IMR-90 (cell line): Measurements from ENCODE around the gene PTRH2. TPM values are rescaled to one million over a fixed set of nuclear protein-coding genes. Genes with fewer than 3 reads are reported as not detected.

Experiments
- ATAC-seq: fragments of 200-7000 bp; cut with Tn5 transposase; 2 replicates; pipeline ENCODE4 v1.9.1; 2020; ENCODE audit warnings: low read depth, mild to moderate bottlenecking, moderate library complexity
- BruUV-seq: library from RNA; stranded (reverse); fragments of 400-500 nt; replicated peaks from 2 replicates; lab custom pipeline; 2021; lab: Mats Ljungman, UMichigan
- CTCF ChIA-PET: fragments of 300-600 bp; formaldehyde crosslinking; extraction: SDS; loops from one replicate; lab custom pipeline; 2021; ENCODE audit warnings: antibody characterized with exemption; lab: Yijun Ruan, JAX
- POLR2A ChIA-PET: fragments of 300-600 bp; sonication (Branson Sonifier 250); formaldehyde crosslinking; loops from one replicate; lab custom pipeline; 2022; ENCODE audit warnings: antibody characterized with exemption; ENCODE audit not compliant: unreplicated experiment; lab: Charles Lee
- DNase-seq: peaks from one replicate; pipeline ENCODE4 v3.0.0; 2013
- H2AFZ ChIP-seq: replicated peaks from 2 replicates; pipeline ENCODE3; 2013; ENCODE audit warnings: low read length, mild to moderate bottlenecking; ENCODE audit not compliant: poor library complexity
- H2AK5ac ChIP-seq: 2 replicates; pipeline ENCODE4 v1.6.1; 2013; ENCODE audit warnings: low read depth, low read length, inconsistent platforms
- H2AK9ac ChIP-seq: replicated peaks from 2 replicates; pipeline ENCODE3; 2013; ENCODE audit warnings: mild to moderate bottlenecking, low read depth, low read length, moderate library complexity; ENCODE audit not compliant: poor library complexity
- H2BK120ac ChIP-seq: 2 replicates; pipeline ENCODE4 v1.6.1; 2013; ENCODE audit warnings: low read depth, low read length, inconsistent platforms
- H2BK15ac ChIP-seq: 3 replicates; pipeline ENCODE4 v1.6.1; 2013; ENCODE audit warnings: low read depth, low read length, inconsistent platforms
- H2BK20ac ChIP-seq: 2 replicates; pipeline ENCODE4 v1.6.1; 2013; ENCODE audit warnings: low read depth, mild to moderate bottlenecking, inconsistent platforms, low read length, moderate library complexity
- H2BK5ac ChIP-seq: 2 replicates; pipeline ENCODE4 v1.6.1; 2013; ENCODE audit warnings: mild to moderate bottlenecking, low read depth, low read length, inconsistent platforms; ENCODE audit not compliant: poor library complexity, severe bottlenecking
- H3K14ac ChIP-seq: replicated peaks from 2 replicates; pipeline ENCODE4 v1.6.1; 2013; ENCODE audit warnings: low read depth, low read length, inconsistent platforms
- H3K18ac ChIP-seq: 2 replicates; pipeline ENCODE4 v1.6.1; 2013; ENCODE audit warnings: low read depth, low read length, control low read depth
- H3K23ac ChIP-seq: 2 replicates; pipeline ENCODE4 v1.6.1; 2013; ENCODE audit warnings: low read depth, low read length, inconsistent platforms
- H3K27ac ChIP-seq: 2 replicates; pipeline ENCODE4 v1.5.1; 2013; ENCODE audit warnings: mild to moderate bottlenecking, control low read depth, low read length; ENCODE audit not compliant: insufficient read depth
- H3K27me3 ChIP-seq: 2 replicates; pipeline ENCODE4 v1.6.1; 2013; ENCODE audit warnings: low read length; ENCODE audit not compliant: control insufficient read depth, insufficient read depth
- H3K36me3 ChIP-seq: 2 replicates; pipeline ENCODE4 v1.6.1; 2013; ENCODE audit warnings: low read length, mixed read lengths; ENCODE audit not compliant: control insufficient read depth, insufficient read depth
- H3K4ac ChIP-seq: 2 replicates; pipeline ENCODE4 v1.6.1; 2013; ENCODE audit warnings: low read depth, low read length, inconsistent platforms
- H3K4me1 ChIP-seq: 2 replicates; pipeline ENCODE4 v1.6.1; 2013; ENCODE audit warnings: low read length, mixed read lengths; ENCODE audit not compliant: control insufficient read depth, insufficient read depth
- H3K4me2 ChIP-seq: 2 replicates; pipeline ENCODE4 v1.6.1; 2013; ENCODE audit warnings: low read depth, mild to moderate bottlenecking, control low read depth, low read length, moderate library complexity
- H3K4me3 ChIP-seq: 2 replicates; pipeline ENCODE4 v1.5.1; 2013; ENCODE audit warnings: low read depth, mild to moderate bottlenecking, control low read depth, low read length, moderate library complexity; ENCODE audit not compliant: insufficient read depth
- H3K56ac ChIP-seq: 2 replicates; pipeline ENCODE4 v1.6.1; 2013; ENCODE audit warnings: low read length, inconsistent platforms; ENCODE audit not compliant: insufficient read depth; ENCODE audit errors: extremely low read depth
- H3K79me1 ChIP-seq, 2 experiments: 2 replicates each; pipeline ENCODE4 v1.6.1; 2013; ENCODE audit warnings: low read length in 2 of 2, inconsistent platforms in 1 of 2, low read depth in 1 of 2
- H3K9ac ChIP-seq: 2 replicates; pipeline ENCODE4 v1.6.1; 2013; ENCODE audit warnings: low read depth, low read length, control low read depth
- H3K9me1 ChIP-seq: 2 replicates; pipeline ENCODE4 v1.6.1; 2013; ENCODE audit warnings: low read length, inconsistent platforms; ENCODE audit not compliant: insufficient read depth
- H3K9me3 ChIP-seq: 2 replicates; pipeline ENCODE4 v1.6.1; 2013; ENCODE audit warnings: low read length; ENCODE audit not compliant: control insufficient read depth, insufficient read depth
- H4K20me1 ChIP-seq: 2 replicates; pipeline ENCODE4 v1.6.1; 2013; ENCODE audit warnings: low read length, inconsistent platforms; ENCODE audit not compliant: insufficient read depth
- H4K5ac ChIP-seq: 2 replicates; pipeline ENCODE4 v1.6.1; 2013; ENCODE audit warnings: mild to moderate bottlenecking, low read depth, low read length, control low read depth
- H4K8ac ChIP-seq, 2 experiments: 2 replicates each; pipeline ENCODE4 v1.6.1; 2013; ENCODE audit warnings: low read depth in 2 of 2, low read length in 2 of 2, control low read depth in 1 of 2, inconsistent platforms in 1 of 2
- H4K91ac ChIP-seq: 2 replicates; pipeline ENCODE4 v1.6.1; 2013; ENCODE audit warnings: low read depth, low read length, inconsistent platforms; ENCODE audit not compliant: insufficient read depth
- FOS ChIP-seq: fragments of 150-350 bp; IDR thresholded peaks from 2 replicates; pipeline ENCODE4 v1.6.1; 2016; ENCODE audit warnings: low read depth, low read length
- MAFK ChIP-seq: IDR thresholded peaks from 2 replicates; pipeline ENCODE4 v1.6.1; 2012; ENCODE audit warnings: low read depth, low read length, improper control_type of control experiment
- MXI1 ChIP-seq: IDR thresholded peaks from 2 replicates; pipeline ENCODE4 v1.6.1; 2012; ENCODE audit warnings: low read depth, mild to moderate bottlenecking, low read length, moderate library complexity, borderline replicate concordance
- RFX5 ChIP-seq: IDR thresholded peaks from 2 replicates; pipeline ENCODE4 v1.8.0; 2012; ENCODE audit warnings: low read depth, mild to moderate bottlenecking, low read length, moderate library complexity
- WGBS, 2 experiments: methylation state at CpG; one replicate each; pipeline versions ENCODE4 v1.1.5 to v1.1.7; 2013; ENCODE audit warnings: missing lambda C conversion rate in 2 of 2; ENCODE audit not compliant: insufficient read length in 1 of 2; ENCODE audit errors: extremely low coverage in 2 of 2; 5-methylcytosine and 5-hydroxymethylcytosine counted together
- dilution Hi-C: fragments of 300-500 bp; cut with HindIII; formaldehyde crosslinking; loops from one replicate; pipeline ENCODE4 v1.14.3; 2018; ENCODE audit warnings: low sequenced_read_pairs; ENCODE audit not compliant: unreplicated experiment
- in situ Hi-C: fragments of 300-500 bp; cut with MboI; formaldehyde crosslinking; loops from 3 replicates; pipeline ENCODE4 v1.14.3; 2019; ENCODE audit warnings: low sequenced_read_pairs, inconsistent platforms, mixed read lengths
- intact Hi-C: fragments of 100-400 bp; cut with micrococcal nuclease; formaldehyde crosslinking; loops from 2 replicates; pipeline ENCODE4 v1.10.0; 2022
- polyA plus RNA-seq, 3 experiments: library from polyadenylated mRNA; depleted of rRNA; stranded (reverse); fragments of >200 nt; gene quantifications; 2 replicates each; pipeline ENCODE4 v1.2.3, GENCODE V29; 2012; ENCODE audit warnings: low replicate concordance in 1 of 3
- total RNA-seq: library from RNA; depleted of rRNA; stranded (reverse); fragments of >200 nt; gene quantifications from 2 replicates; pipeline ENCODE4 v1.2.3, GENCODE V29; 2012

PTRH2 gene
- total and polyA plus RNA-seq, 2 of the 4 experiments (the other 2 are of a cell fraction) = 24.9 to 49.7 TPM

DNA sequence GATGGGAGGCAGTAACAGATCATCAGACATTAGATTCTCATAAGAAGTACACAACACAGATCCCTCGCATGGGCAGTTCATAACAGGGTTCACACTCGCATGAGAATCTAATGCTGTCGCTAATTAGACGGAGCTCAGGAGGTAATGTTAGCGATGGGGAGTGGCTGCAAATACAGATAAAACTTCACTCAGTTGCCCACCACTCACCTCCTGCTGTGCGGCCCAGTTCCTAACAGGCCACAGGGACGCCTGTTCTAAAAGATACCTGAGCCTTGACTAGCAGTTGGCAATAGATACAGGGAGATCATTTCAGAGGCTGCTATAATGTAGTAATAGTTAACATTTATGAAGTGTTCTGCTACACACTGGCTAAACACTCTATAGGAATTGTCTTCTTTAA, 4.9 kb downstream of the PTRH2 start:
- H4K20me1 ChIP-seq = peaks cover 67% of the 10 kb centered on the region
- H3K27me3 ChIP-seq = no peaks in the 10 kb centered on the region
- H2AFZ ChIP-seq = no peak overlapping the region
- H3K9me1 ChIP-seq = peaks cover 11% of the 10 kb centered on the region; the same call in 1 of the 2 replicates
- BruUV-seq = no TSS peak
- no peak overlapping the region for H3K14ac ChIP-seq
- no peak overlapping the region for H4K91ac ChIP-seq
- TF ChIP-seq MXI1 (no peak), RFX5 (no peak), FOS (no peak), MAFK (no peak)
- intact Hi-C loops (no loop called here), in situ Hi-C loops (no loop called here), dilution Hi-C loops (no loop called here)
- H3K23ac ChIP-seq = no peak overlapping the region
- no peak overlapping the region for H3K56ac ChIP-seq
- H4K8ac ChIP-seq = no peak overlapping the region
- H3K4ac ChIP-seq = no peak overlapping the region
- no peak overlapping the region for H2BK20ac ChIP-seq
- no peak overlapping the region for H4K5ac ChIP-seq
- H2BK120ac ChIP-seq = no peak overlapping the region
- no peak overlapping the region for H3K4me2 ChIP-seq
- no peak overlapping the region for H3K4me3 ChIP-seq
- H3K79me1 ChIP-seq = peaks cover 21 to 60% of the 10 kb centered on the region in 2 experiments
- no peak overlapping the region for H3K9ac ChIP-seq
- H2AK9ac ChIP-seq = no peak overlapping the region
- no peak for ATAC-seq
- H3K4me1 ChIP-seq = no peaks in the 10 kb centered on the region
- H3K9me3 ChIP-seq = no peaks in the 10 kb centered on the region
- CTCF ChIA-PET = interaction anchor here (0.7 to 1.4 kb wide), 2 partner anchors 75 to 157 kb away, joined by 3 read pairs; no protein-coding TSS in a partner anchor
- no peak overlapping the region for H2BK5ac ChIP-seq
- no peak overlapping the region for H2BK15ac ChIP-seq
- peaks cover 15% of the 10 kb centered on the region for H3K36me3 ChIP-seq
- POLR2A ChIA-PET = no interaction called here
- no peak overlapping the region for H2AK5ac ChIP-seq
- DNase-seq = no peak
- no peak overlapping the region for H3K18ac ChIP-seq
- no peak overlapping the region for H3K27ac ChIP-seq
- WGBS, 2 experiments = no CpG with 5 or more reads among the region's 7 CpGs
